H1 (cell line): ENCODE measurements around the gene CPZ. TPM values are rescaled to one million over a fixed set of nuclear protein-coding genes. Genes with fewer than 3 reads are reported as not detected.
A peak's percentile ranks its signal among the peaks of the same experiment; 100 is the strongest.

Experiments
- CTCF ChIA-PET: fragments of 300-600 bp; sonication (Branson Sonifier 250); formaldehyde crosslinking; loops from one replicate; lab custom pipeline; 2021; ENCODE audit not compliant: partially characterized antibody; lab: Charles Lee
- POLR2A ChIA-PET: fragments of 300-600 bp; sonication (Branson Sonifier 250); formaldehyde crosslinking; loops from one replicate; lab custom pipeline; 2021; ENCODE audit warnings: inconsistent platforms; ENCODE audit not compliant: partially characterized antibody; lab: Charles Lee
- DNase-seq, 2 experiments: peaks; one replicate each; pipeline versions ENCODE4 v3.0.0 to v3.0.0-alpha.2; 2010 to 2022; ENCODE audit warnings: low spot score in 2 of 2, low read depth in 1 of 2, mixed read lengths in 1 of 2
- FAIRE-seq: peaks from 2 replicates; lab custom pipeline; 2011; peaks lifted over from hg19 to GRCh38; lab: Jason Lieb, UNC
- H2AFZ ChIP-seq: 2 replicates; pipeline ENCODE4 v1.8.1; 2012; ENCODE audit warnings: low read length, inconsistent platforms
- H2AK5ac ChIP-seq: 2 replicates; pipeline ENCODE4 v1.6.1; 2013; ENCODE audit warnings: low read depth, low read length
- H2BK120ac ChIP-seq: replicated peaks from 2 replicates; pipeline ENCODE3; 2013; ENCODE audit warnings: low read depth, low read length, inconsistent platforms
- H2BK12ac ChIP-seq: 2 replicates; pipeline ENCODE4 v1.6.1; 2013; ENCODE audit warnings: low read depth, low read length
- H2BK15ac ChIP-seq: 2 replicates; pipeline ENCODE4 v1.6.1; 2013; ENCODE audit warnings: low read length
- H2BK20ac ChIP-seq: 2 replicates; pipeline ENCODE4 v1.6.1; 2013; ENCODE audit warnings: low read length
- H2BK5ac ChIP-seq: 2 replicates; pipeline ENCODE4 v1.6.1; 2013; ENCODE audit warnings: low read depth, low read length
- H3K14ac ChIP-seq: 2 replicates; pipeline ENCODE4 v1.6.1; 2013; ENCODE audit warnings: inconsistent platforms; ENCODE audit not compliant: insufficient read length
- H3K18ac ChIP-seq: 2 replicates; pipeline ENCODE4 v1.6.1; 2013; ENCODE audit warnings: low read length; ENCODE audit errors: extremely low read depth
- H3K23ac ChIP-seq: 2 replicates; pipeline ENCODE4 v1.6.1; 2013; ENCODE audit warnings: inconsistent platforms; ENCODE audit not compliant: insufficient read length
- H3K23me2 ChIP-seq: 2 replicates; pipeline ENCODE4 v1.6.1; 2013; ENCODE audit warnings: low read depth, low read length
- H3K27ac ChIP-seq: 2 replicates; pipeline ENCODE4 v1.6.1; 2011; ENCODE audit warnings: low read depth, low read length, inconsistent platforms
- H3K27me3 ChIP-seq, 4 experiments: replicated peaks in 1 of 4; 1 replicate in 1 of 4; 2 replicates in 3 of 4; pipeline versions ENCODE4 v1.6.1 to v1.8.1; 2011 to 2013; ENCODE audit warnings: low read length in 3 of 4, mild to moderate bottlenecking in 3 of 4, inconsistent platforms in 2 of 4, mixed read lengths in 2 of 4, moderate library complexity in 1 of 4; ENCODE audit not compliant: control insufficient read depth in 3 of 4, insufficient read depth in 3 of 4; ENCODE audit errors: extremely low read depth in 1 of 4
- H3K36me3 ChIP-seq, 4 experiments: 2 replicates each; pipeline versions ENCODE4 v1.6.1 to v1.8.1; 2011 to 2013; ENCODE audit warnings: mild to moderate bottlenecking in 4 of 4, low read length in 3 of 4, moderate library complexity in 2 of 4, control low read depth in 1 of 4, inconsistent platforms in 1 of 4; ENCODE audit not compliant: insufficient read depth in 4 of 4, control insufficient read depth in 2 of 4
- H3K4ac ChIP-seq: replicated peaks from 2 replicates; pipeline ENCODE3; 2013; ENCODE audit warnings: low read length, low read depth, mixed read lengths, inconsistent platforms; ENCODE audit not compliant: insufficient read length
- H3K4me1 ChIP-seq, 4 experiments: replicated peaks in 1 of 4; 1 replicate in 1 of 4; 2 replicates in 3 of 4; pipeline versions ENCODE4 v1.6.1 to v1.8.1; 2011 to 2013; ENCODE audit warnings: low read length in 3 of 4, inconsistent platforms in 2 of 4, mixed read lengths in 1 of 4; ENCODE audit not compliant: insufficient read depth in 4 of 4, control insufficient read depth in 3 of 4
- H3K4me2 ChIP-seq, 2 experiments: 2 replicates each; pipeline versions ENCODE4 v1.6.1 to v1.8.1; 2011 to 2013; ENCODE audit warnings: low read depth in 2 of 2, low read length in 2 of 2, control low read depth in 1 of 2, inconsistent platforms in 1 of 2, mild to moderate bottlenecking in 1 of 2; ENCODE audit not compliant: insufficient read depth in 1 of 2
- H3K4me3 ChIP-seq, 4 experiments: fragments of 200-600, 300-600 bp in 1 of 4; sonication (generic), shearing (Covaris generic), sonication (Bioruptor Twin) in 1 of 4; 2 replicates each; pipeline versions ENCODE4 v1.5.1 to v1.8.1; 2011 to 2016; ENCODE audit warnings: low read length in 4 of 4, low read depth in 3 of 4, control low read depth in 2 of 4, inconsistent platforms in 2 of 4, mild to moderate bottlenecking in 2 of 4, mixed read lengths in 1 of 4, moderate library complexity in 1 of 4; ENCODE audit not compliant: insufficient read depth in 2 of 4; ENCODE audit errors: extremely low read depth in 1 of 4
- H3K56ac ChIP-seq: replicated peaks from 2 replicates; pipeline ENCODE3; 2013; ENCODE audit warnings: low read depth, mild to moderate bottlenecking, mixed read lengths, low read length, inconsistent platforms; ENCODE audit not compliant: insufficient read length
- H3K79me1 ChIP-seq: 2 replicates; pipeline ENCODE4 v1.6.1; 2013; ENCODE audit warnings: low read depth, low read length, control low read depth
- H3K79me2 ChIP-seq, 2 experiments: 2 replicates each; pipeline versions ENCODE4 v1.6.1 to v1.8.1; 2012 to 2013; ENCODE audit warnings: low read length in 2 of 2, mild to moderate bottlenecking in 2 of 2, inconsistent platforms in 1 of 2; ENCODE audit not compliant: insufficient read depth in 2 of 2, control insufficient read depth in 1 of 2
- H3K9ac ChIP-seq, 4 experiments: replicated peaks in 1 of 4; 1 replicate in 1 of 4; 2 replicates in 3 of 4; pipeline versions ENCODE4 v1.6.1 to v1.8.1; 2011 to 2013; ENCODE audit warnings: low read depth in 3 of 4, low read length in 3 of 4, control low read depth in 2 of 4, mild to moderate bottlenecking in 2 of 4, moderate library complexity in 2 of 4, inconsistent platforms in 1 of 4; ENCODE audit errors: extremely low read depth in 1 of 4
- H3K9me3 ChIP-seq, 2 experiments: 2 replicates each; pipeline versions ENCODE4 v1.6.1 to v1.8.1; 2012 to 2013; ENCODE audit warnings: mild to moderate bottlenecking in 2 of 2, moderate library complexity in 2 of 2, control low read depth in 1 of 2, inconsistent platforms in 1 of 2, low read depth in 1 of 2, low read length in 1 of 2, mixed read lengths in 1 of 2; ENCODE audit not compliant: insufficient read depth in 2 of 2
- H4K20me1 ChIP-seq, 2 experiments: replicated peaks in 1 of 2; 2 replicates each; pipeline versions ENCODE3 to v1.8.1; 2011 to 2013; ENCODE audit warnings: inconsistent platforms in 2 of 2, low read length in 2 of 2, mild to moderate bottlenecking in 1 of 2; ENCODE audit not compliant: insufficient read depth in 2 of 2, control insufficient read depth in 1 of 2
- H4K5ac ChIP-seq: 2 replicates; pipeline ENCODE4 v1.6.1; 2013; ENCODE audit warnings: low read length, low read depth, mixed read lengths, inconsistent platforms; ENCODE audit not compliant: insufficient read length
- H4K8ac ChIP-seq: 2 replicates; pipeline ENCODE4 v1.8.0; 2013; ENCODE audit warnings: mild to moderate bottlenecking, moderate library complexity, low read length, inconsistent platforms; ENCODE audit not compliant: insufficient read depth; ENCODE audit errors: extremely low read depth
- H4K91ac ChIP-seq: replicated peaks from 2 replicates; pipeline ENCODE3; 2013; ENCODE audit warnings: low read length, mixed read lengths, inconsistent platforms; ENCODE audit not compliant: insufficient read length
- KDM4A ChIP-seq: IDR thresholded peaks from one replicate; pipeline ENCODE4 v1.7.1; 2012; ENCODE audit warnings: low read depth, mild to moderate bottlenecking, moderate library complexity, low read length, inconsistent platforms; ENCODE audit not compliant: severe bottlenecking
- RBBP5 ChIP-seq: IDR thresholded peaks from 2 replicates; pipeline ENCODE4 v1.7.1; 2012; ENCODE audit warnings: low read depth, mild to moderate bottlenecking, inconsistent platforms, low read length, moderate library complexity, borderline replicate concordance
- RFX5 ChIP-seq: IDR thresholded peaks from 2 replicates; pipeline ENCODE4 v1.6.1; 2011; ENCODE audit warnings: low read depth, low read length, improper control_type of control experiment, borderline replicate concordance
- RNF2 ChIP-seq: fragments of 200-900, 300-1000 bp; sonication (generic); IDR thresholded peaks from 2 replicates; pipeline ENCODE4 v1.7.1; 2016; ENCODE audit warnings: borderline replicate concordance, low read depth, mild to moderate bottlenecking, antibody characterized with exemption, low read length; ENCODE audit not compliant: poor library complexity, severe bottlenecking; ENCODE audit errors: missing control alignments
- SIN3A ChIP-seq, 2 experiments: IDR thresholded peaks in 1 of 2; conservative IDR thresholded peaks in 1 of 2; 2 replicates each; pipeline ENCODE4 v1.6.1; 2011 to 2012; ENCODE audit warnings: low read length in 2 of 2, improper control_type of control experiment in 1 of 2, low read depth in 1 of 2, mild to moderate bottlenecking in 1 of 2
- SRF ChIP-seq: IDR thresholded peaks from 2 replicates; pipeline ENCODE4 v1.6.1; 2011; ENCODE audit warnings: mild to moderate bottlenecking, low read depth, low read length, moderate library complexity
- ZNF274 ChIP-seq: IDR thresholded peaks from 2 replicates; pipeline ENCODE4 v1.7.0; 2012; ENCODE audit warnings: low read length, borderline replicate concordance; ENCODE audit errors: extremely low read depth
- WGBS, 2 experiments: shearing (Covaris generic) in 1 of 2; methylation state at CpG; one replicate each; pipeline versions ENCODE4 v1.1.6 to v1.1.7; 2013 to 2015; ENCODE audit warnings: low lambda C conversion rate in 2 of 2, mixed read lengths in 2 of 2, inconsistent platforms in 1 of 2, low coverage in 1 of 2, missing lambda C conversion rate in 1 of 2; ENCODE audit not compliant: insufficient replicate concordance in 2 of 2, insufficient coverage in 1 of 2, insufficient read length in 1 of 2; ENCODE audit errors: extremely low coverage in 1 of 2, missing lambda C conversion rate in 1 of 2; 5-methylcytosine and 5-hydroxymethylcytosine counted together
- polyA plus RNA-seq, 7 experiments: library from polyadenylated mRNA; depleted of rRNA in 3 of 7; stranded (reverse) in 5 of 7; unstranded in 2 of 7; fragments of >200 nt in 5 of 7; fragments of 200-250 nt in 2 of 7; gene quantifications; 1 replicate in 5 of 7; 2 replicates in 1 of 7; 4 replicates in 1 of 7; pipeline versions ENCODE4 v1.2.1 to v1.2.3, GENCODE V29; 2011 to 2013; ENCODE audit warnings: missing spikeins in 2 of 7, mixed read lengths in 2 of 7
- total RNA-seq: library from RNA; stranded (reverse); fragmentation: NEBNext Ultra II Directional; extraction: Animal tissue kit (Norgen Biotek cat#: 25700); gene quantifications from 2 replicates; pipeline ENCODE4 v1.2.1, GENCODE V29; 2021

The CPZ gene
- total and polyA plus RNA-seq, 2 of the 8 experiments (the other 6 are each of a cell fraction or from before 2014, with no cell fraction given) = 28.8 to 40.7 TPM

GRCh38 chr4:8643441-8643840, 50.9 kb downstream of the CPZ start:
- Histone ChIP-seq H2BK15ac (no peak overlapping the region), H4K8ac (no peak overlapping the region), H3K27ac (no peak overlapping the region), H3K4me3 (no peak overlapping the region), H2AK5ac (no peak overlapping the region), H4K5ac (no peak overlapping the region), H2BK5ac (no peak overlapping the region), H3K9me3 (no peaks in the 10 kb centered on the region), H3K79me2 (no peaks in the 10 kb centered on the region), H3K79me1 (no peaks in the 10 kb centered on the region), H4K20me1 (no peaks in the 10 kb centered on the region), H3K27me3 (no peaks in the 10 kb centered on the region), H3K36me3 (no peaks in the 10 kb centered on the region), H3K4me2 (no peak overlapping the region), H3K23me2 (no peaks in the 10 kb centered on the region), H3K14ac (no peak overlapping the region), H2BK12ac (no peak overlapping the region), H3K56ac (no peak overlapping the region), H2BK20ac (no peak overlapping the region), H3K4me1 (peaks cover 0 to 2% (median 0%) of the 10 kb centered on the region in 4 experiments; a peak in 3 of 7 replicates), H3K23ac (no peak overlapping the region), H3K18ac (no peak overlapping the region), H2BK120ac (no peak overlapping the region), H3K9ac (no peak overlapping the region), H3K4ac (no peak overlapping the region), H4K91ac (no peak overlapping the region), H2AFZ (no peak overlapping the region)
- POLR2A ChIA-PET = no interaction called here
- peak in 1 of 2 experiments; percentile 30 for DNase-seq
- CTCF ChIA-PET = interaction anchor here (0.7 to 1.8 kb wide), 2 partner anchors 243 to 274 kb away, joined by 3 to 4 read pairs; no protein-coding TSS in a partner anchor
- 98% methylated on average over 5 of the region's 6 CpGs; no CpG with 5 or more reads in 1 of the 2 experiments for WGBS, 2 experiments
- FAIRE-seq = no peak
- TF ChIP-seq KDM4A (no peak), RNF2 (no peak), ZNF274 (no peak), RBBP5 (no peak), SRF (no peak), SIN3A (conservative IDR thresholded peaks at IDR 0.05 in 1 of 2, IDR thresholded peaks at IDR 0.05 in 1 of 2; ENCODE audit: low read depth in 1 of 2, low read length in 2 of 2) (no peak), RFX5 (no peak)
